ENCODE results near the gene MT1E. TPM values are rescaled to one million over a fixed set of nuclear protein-coding genes. Genes with fewer than 3 reads are reported as not detected.

MT1E gene
- total and polyA plus RNA-seq, 2 of the 8 experiments (the other 6 are each of a cell fraction or from before 2014, with no cell fraction given) = 7.9 to 117 TPM

DNA sequence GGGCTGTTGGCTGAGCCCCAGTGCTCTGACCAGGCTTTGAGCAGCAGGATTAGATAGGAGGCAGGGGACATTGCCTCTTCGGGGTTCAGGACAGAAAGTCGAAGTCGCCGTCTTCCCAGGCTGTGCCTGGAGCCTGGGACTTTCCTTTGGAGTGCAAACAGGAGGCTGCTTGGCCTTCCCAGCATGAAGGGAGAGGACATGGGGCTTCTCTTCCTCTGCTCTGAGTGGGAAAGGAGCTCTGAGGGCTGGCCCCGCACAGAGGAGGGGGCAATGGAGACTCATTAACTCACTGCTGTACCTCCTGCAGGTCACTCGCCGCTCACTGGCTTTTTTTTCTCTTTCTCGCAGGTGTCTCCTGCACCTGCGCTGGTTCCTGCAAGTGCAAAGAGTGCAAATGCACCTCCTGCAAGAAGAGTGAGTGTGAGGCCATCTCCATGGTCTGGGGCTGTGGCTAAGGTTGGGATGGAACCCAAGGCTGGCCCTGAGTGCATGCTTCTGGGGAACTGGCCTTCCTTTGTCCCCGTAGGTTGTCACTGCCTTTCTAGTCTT is 32.8 kb downstream of the MT1E start:
- DNase-seq (ENCODE audit: low read depth in 1 of 2, low spot score in 2 of 2) = no peak
- no peak for FAIRE-seq
- no peak overlapping the region for H2BK12ac ChIP-seq (ENCODE audit: low read depth, low read length)
- H3K4ac ChIP-seq (replicated peaks; ENCODE audit: insufficient read length, low read depth, low read length) = no peak overlapping the region
- H3K14ac ChIP-seq (ENCODE audit: insufficient read length) = no peak overlapping the region
- POLR2A ChIA-PET (ENCODE audit: partially characterized antibody) = interaction anchor here (0.7 to 9.1 kb wide), 5 partner anchors 11 to 51 kb away, joined by 3 to 74 read pairs (median 9); partner anchors contain the start of genes MT1E, MT1G and MT1H
- CTCF ChIA-PET (ENCODE audit: partially characterized antibody) = interaction anchor here (0.7 to 1.4 kb wide), 3 partner anchors 16 to 48 kb away, joined by 3 to 6 read pairs (median 4); no protein-coding TSS in a partner anchor
- no peak overlapping the region for H2BK15ac ChIP-seq (ENCODE audit: low read length)
- 16% methylated on average over 9 of the region's 10 CpGs; no CpG with 5 or more reads in 1 of the 2 experiments for WGBS, 2 experiments (ENCODE audit: extremely low coverage in 1 of 2, insufficient coverage in 1 of 2, insufficient read length in 1 of 2, insufficient replicate concordance in 2 of 2, low coverage in 1 of 2, low lambda C conversion rate in 2 of 2, missing lambda C conversion rate in 1 of 2)
- H3K4me2 ChIP-seq (ENCODE audit: insufficient read depth in 1 of 2, low read depth in 2 of 2, low read length in 2 of 2) = peak overlapping the region; percentile 89 to 97
- peaks cover 14% of the 10 kb centered on the region; the same call in 1 of the 2 replicates for H3K23me2 ChIP-seq (ENCODE audit: low read depth, low read length)
- no peaks in the 10 kb centered on the region for H3K36me3 ChIP-seq (ENCODE audit: control insufficient read depth in 2 of 4, insufficient read depth in 4 of 4, low read length in 3 of 4)
- H3K27me3 ChIP-seq (replicated peaks in 1 of 4; ENCODE audit: control insufficient read depth in 3 of 4, extremely low read depth in 1 of 4, insufficient read depth in 3 of 4, low read length in 3 of 4) = peaks cover 46 to 70% (median 66%) of the 10 kb centered on the region in 4 experiments
- 0 out of 2 replicates have a peak overlapping the region, but pooled peaks have one; percentile 68 for H3K18ac ChIP-seq (ENCODE audit: extremely low read depth, low read length)
- no peaks in the 10 kb centered on the region for H3K9me3 ChIP-seq (ENCODE audit: insufficient read depth in 2 of 2, low read depth in 1 of 2, low read length in 1 of 2)
- peaks cover 0 to 13% (median 5%) of the 10 kb centered on the region in 4 experiments; a peak in 6 of 7 replicates for H3K4me1 ChIP-seq (replicated peaks in 1 of 4; ENCODE audit: control insufficient read depth in 3 of 4, insufficient read depth in 4 of 4, low read length in 3 of 4)
- H2BK5ac ChIP-seq (ENCODE audit: low read depth, low read length) = no peak overlapping the region
- H2AFZ ChIP-seq (ENCODE audit: low read length) = no peak overlapping the region
- H4K8ac ChIP-seq (ENCODE audit: extremely low read depth, insufficient read depth, low read length) = no peak overlapping the region
- no peak for TF ChIP-seq HDAC2 (IDR thresholded peaks at IDR 0.05; ENCODE audit: borderline replicate concordance in 1 of 2, low read depth in 2 of 2, low read length in 2 of 2)
- TF ChIP-seq, protein P1, sequence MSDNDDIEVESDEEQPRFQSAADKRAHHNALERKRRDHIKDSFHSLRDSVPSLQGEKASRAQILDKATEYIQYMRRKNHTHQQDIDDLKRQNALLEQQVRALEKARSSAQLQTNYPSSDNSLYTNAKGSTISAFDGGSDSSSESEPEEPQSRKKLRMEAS (IDR thresholded peaks at IDR 0.05) = no peak
- TF ChIP-seq BCL11A (IDR thresholded peaks at IDR 0.05; ENCODE audit: low read depth in 2 of 2, low read length in 2 of 2) = no peak
- peak; percentile 52 for TF ChIP-seq EZH2 (IDR thresholded peaks at IDR 0.05; ENCODE audit: low read depth, low read length, severe bottlenecking)
- TF ChIP-seq TEAD4 (IDR thresholded peaks at IDR 0.05; ENCODE audit: low read depth, low read length) = no peak
- TF ChIP-seq PHF8 (conservative IDR thresholded peaks at IDR 0.05; ENCODE audit: low read depth, low read length) = no peak
- H4K91ac ChIP-seq (replicated peaks; ENCODE audit: insufficient read length, low read length) = no peak overlapping the region
- peak overlapping the region; percentile 52 to 76 (median 54) for H3K4me3 ChIP-seq (ENCODE audit: extremely low read depth in 1 of 4, insufficient read depth in 2 of 4, low read depth in 3 of 4, low read length in 4 of 4)
- H3K79me2 ChIP-seq (ENCODE audit: control insufficient read depth in 1 of 2, insufficient read depth in 2 of 2, low read length in 2 of 2) = no peaks in the 10 kb centered on the region
- no peak overlapping the region for H3K27ac ChIP-seq (ENCODE audit: low read depth, low read length)
- no peak overlapping the region for H3K23ac ChIP-seq (ENCODE audit: insufficient read length)
- H2AK5ac ChIP-seq (ENCODE audit: low read depth, low read length) = no peak overlapping the region
- peaks cover 0 to 5% of the 10 kb centered on the region in 2 experiments for H4K20me1 ChIP-seq (replicated peaks in 1 of 2; ENCODE audit: control insufficient read depth in 1 of 2, insufficient read depth in 2 of 2, low read length in 2 of 2)
- H3K79me1 ChIP-seq (ENCODE audit: low read depth, low read length) = no peaks in the 10 kb centered on the region
- peak overlapping the region in 1 of 4 experiments; percentile 41; a peak in 1 of 7 replicates for H3K9ac ChIP-seq (replicated peaks in 1 of 4; ENCODE audit: extremely low read depth in 1 of 4, low read depth in 3 of 4, low read length in 3 of 4)
- no peak overlapping the region for H4K5ac ChIP-seq (ENCODE audit: insufficient read length, low read depth, low read length)
- no peak overlapping the region for H3K56ac ChIP-seq (replicated peaks; ENCODE audit: insufficient read length, low read depth, low read length)
- H2BK20ac ChIP-seq (ENCODE audit: low read length) = no peak overlapping the region
- no peak overlapping the region for H2BK120ac ChIP-seq (replicated peaks; ENCODE audit: low read depth, low read length)
